ENCODE data around the gene CCDC88C.

- TF ChIP-seq CTCF (IDR thresholded peaks at IDR 0.05) (no peak), POLR2A (IDR thresholded peaks at IDR 0.05) (no peak)
Observed at GRCh38 chr14:91313154-91313850, 104.3 kb downstream of the CCDC88C start.
